GM13977 (cell line): ENCODE results near the gene CDK6.

ENCODE experiments used
- DNase-seq: peaks from one replicate; pipeline ENCODE4 v3.0.0; 2012; ENCODE audit warnings: low spot score
- CTCF ChIP-seq: IDR thresholded peaks from 2 replicates; pipeline ENCODE4 v1.5.1; 2012; ENCODE audit warnings: mild to moderate bottlenecking, control low read depth; ENCODE audit not compliant: insufficient read depth; ENCODE audit errors: extremely low read depth, missing control alignments
- in situ Hi-C: fragments of 300-500 bp; cut with MboI; formaldehyde crosslinking; loops from one replicate; pipeline ENCODE4 v1.12.0; 2022; ENCODE audit warnings: low sequenced_read_pairs, low pct_unique_long_range_greater_than_20kb, mixed read lengths, inconsistent platforms; ENCODE audit not compliant: unreplicated experiment

CDK6 gene

GRCh38 chr7:92714280-92714679, 122.1 kb downstream of the CDK6 start:
- DNase-seq = no peak
- no peak for TF ChIP-seq CTCF
- in situ Hi-C loops = no loop called here

GRCh38 chr7:92709912-92710311, 126.5 kb downstream of the CDK6 start:
- DNase-seq = no peak
- in situ Hi-C loops = no loop called here
- no peak for TF ChIP-seq CTCF

GRCh38 chr7:92709150-92709549, 127.2 kb downstream of the CDK6 start:
- TF ChIP-seq CTCF = no peak
- no peak for DNase-seq
- in situ Hi-C loops = no loop called here

GRCh38 chr7:92708111-92709042, 128.0 kb downstream of the CDK6 start:
- no peak for TF ChIP-seq CTCF
- in situ Hi-C loops = no loop called here
- DNase-seq = no peak

- no peak for TF ChIP-seq CTCF
- DNase-seq = no peak
- in situ Hi-C loops = no loop called here
Observed at GRCh38 chr7:92707435-92707834, 128.9 kb downstream of the CDK6 start.

GRCh38 chr7:92706563-92706962, 129.8 kb downstream of the CDK6 start:
- in situ Hi-C loops = no loop called here
- TF ChIP-seq CTCF = no peak

More at GRCh38 chr7:92706563-92706962, 129.8 kb downstream of the CDK6 start:
- no peak for DNase-seq
